Thyroid gland (tissue), 4 donors: Measurements from ENCODE around the gene PRKX.

Source experiments
- CTCF ChIP-seq, 6 experiments: fragments of 200-600 bp in 3 of 6; fragments of 450-650 bp in 3 of 6; sonication (generic) in 3 of 6; IDR thresholded peaks; one replicate each; pipeline ENCODE4 v1.5.1; 2016 to 2019; ENCODE audit warnings: antibody characterized with exemption in 6 of 6, mild to moderate bottlenecking in 2 of 6, inconsistent platforms in 1 of 6, moderate library complexity in 1 of 6
- POLR2A ChIP-seq, 2 donors: fragments of 450-650 bp; IDR thresholded peaks; one replicate each; pipeline ENCODE4 v1.6.1; 2017; ENCODE audit warnings: antibody characterized with exemption in 2 of 2, mild to moderate bottlenecking in 2 of 2, moderate library complexity in 1 of 2

GRCh38 chrX:3636803-3637202, 76.6 kb downstream of the PRKX start:
- TF ChIP-seq POLR2A (IDR thresholded peaks at IDR 0.05), result no peak
- no peak for TF ChIP-seq CTCF (IDR thresholded peaks at IDR 0.05)
